HG03064 (cell line): ENCODE data around the gene TRAF2.

Experiments used
- ATAC-seq: cut with Tn5 transposase; IDR thresholded peaks from one replicate; pipeline ENCODE4 v1.9.1; 2021; ENCODE audit warnings: low read depth; ENCODE audit not compliant: unreplicated experiment

Gene TRAF2

GRCh38 chr9:136958473-136958872 is 72.2 kb downstream of the TRAF2 start:
- no peak for ATAC-seq

- ATAC-seq: no peak
Measured at GRCh38 chr9:136958898-136959850, 72.9 kb downstream of the TRAF2 start.

GRCh38 chr9:136960212-136960937 is 74.1 kb downstream of the TRAF2 start:
- ATAC-seq: no peak

- no peak for ATAC-seq
Measured at GRCh38 chr9:136960938-136961275, 74.6 kb downstream of the TRAF2 start.

- ATAC-seq: no peak
Measured at GRCh38 chr9:136961279-136962065, 75.2 kb downstream of the TRAF2 start.

GRCh38 chr9:136962163-136962562 is 75.8 kb downstream of the TRAF2 start:
- ATAC-seq: no peak

- no peak for ATAC-seq
Measured at GRCh38 chr9:136962701-136963248, 76.5 kb downstream of the TRAF2 start.

GRCh38 chr9:136963341-136963740 is 77.0 kb downstream of the TRAF2 start:
- no peak for ATAC-seq

GRCh38 chr9:136963751-136964150 is 77.4 kb downstream of the TRAF2 start:
- ATAC-seq: no peak

GRCh38 chr9:136964171-136964689 is 77.9 kb downstream of the TRAF2 start:
- no peak for ATAC-seq

GRCh38 chr9:136964833-136965422 is 78.6 kb downstream of the TRAF2 start:
- ATAC-seq: no peak

GRCh38 chr9:136965771-136966484 is 79.6 kb downstream of the TRAF2 start:
- ATAC-seq: no peak

GRCh38 chr9:136968333-136969127 is 82.2 kb downstream of the TRAF2 start:
- no peak for ATAC-seq

- no peak for ATAC-seq
Measured at GRCh38 chr9:136969150-136969549, 82.8 kb downstream of the TRAF2 start.

- ATAC-seq: no peak
Measured at GRCh38 chr9:136969774-136970173, 83.5 kb downstream of the TRAF2 start.

- no peak for ATAC-seq
Measured at GRCh38 chr9:136970361-136970760, 84.0 kb downstream of the TRAF2 start.

GRCh38 chr9:136971746-136972145 is 85.4 kb downstream of the TRAF2 start:
- no peak for ATAC-seq

- ATAC-seq: no peak
Measured at GRCh38 chr9:136972335-136972734, 86.0 kb downstream of the TRAF2 start.

- ATAC-seq: no peak
Measured at GRCh38 chr9:136972743-136973142, 86.4 kb downstream of the TRAF2 start.
